ENCODE results near the gene VPS25. TPM values are rescaled to one million over a fixed set of nuclear protein-coding genes. Genes with fewer than 3 reads are reported as not detected.

VPS25 gene
- total RNA-seq, 4 donors from 2014 or later, result 78.6 to 93.6 (median 83.0) TPM

GRCh38 chr17:42775534-42776098 is 2.4 kb downstream of the VPS25 start:
- intact Hi-C loops (cut with DNase I), result no loop called here
- DNase-seq, result no peak
- Histone ChIP-seq H3K4me3 (no peak overlapping the region), H3K27me3 (peaks cover 0 to 6% (median under 1%) of the 10 kb centered on the region in 4 donors), H3K27ac (peak overlapping the region in 2 of 4 donors; percentile 19 to 23), H3K4me1 (peaks cover 11 to 58% (median 16%) of the 10 kb centered on the region in 3 donors), H3K36me3 (peaks cover 6 to 53% (median 30%) of the 10 kb centered on the region in 3 donors), H3K9me3 (no peaks in the 10 kb centered on the region)
- whole genome bisulfite sequencing, 2 donors, result 59 to 72% methylated on average over 3 of the region's 3 CpGs
- TF ChIP-seq CTCF (IDR thresholded peaks at IDR 0.05), result no peak
- TF ChIP-seq POLR2A (IDR thresholded peaks at IDR 0.05), result no peak

GRCh38 chr17:42778570-42778969 is 5.3 kb downstream of the VPS25 start:
- H3K36me3 ChIP-seq, result peaks cover 6 to 54% (median 30%) of the 10 kb centered on the region in 3 donors
- no peak for DNase-seq
- peaks cover 0 to 35% (median 14%) of the 10 kb centered on the region in 4 donors for H3K27me3 ChIP-seq
- peaks cover 16 to 80% (median 18%) of the 10 kb centered on the region in 3 donors for H3K4me1 ChIP-seq
- no peaks in the 10 kb centered on the region for H3K9me3 ChIP-seq
- no peak for TF ChIP-seq POLR2A (IDR thresholded peaks at IDR 0.05)
- no peak for TF ChIP-seq CTCF (IDR thresholded peaks at IDR 0.05)
- H3K27ac ChIP-seq, result peak overlapping the region in 2 of 4 donors; percentile 46 to 65
- 86 to 95% methylated on average over 5 of the region's 5 CpGs for WGBS, 2 donors
- intact Hi-C loops (cut with DNase I), result no loop called here
- H3K4me3 ChIP-seq, result no peak overlapping the region

- Histone ChIP-seq H3K27me3 (peaks cover 0 to 44% (median 17%) of the 10 kb centered on the region in 4 donors), H3K36me3 (peaks cover 6 to 62% (median 30%) of the 10 kb centered on the region in 3 donors), H3K4me3 (no peak overlapping the region), H3K9me3 (no peaks in the 10 kb centered on the region), H3K4me1 (peaks cover 11 to 80% (median 15%) of the 10 kb centered on the region in 3 donors), H3K27ac (peak overlapping the region in 1 of 4 donors; percentile 46)
- intact Hi-C loops (cut with DNase I), result no loop called here
- 72 to 92% methylated on average over 1 to 2 of the region's 3 CpGs for WGBS, 2 donors
- no peak for TF ChIP-seq CTCF (IDR thresholded peaks at IDR 0.05)
- no peak for TF ChIP-seq POLR2A (IDR thresholded peaks at IDR 0.05)
- no peak for DNase-seq
These were observed 6.2 kb downstream of the VPS25 start for GRCh38 chr17:42779304-42779935.

GRCh38 chr17:42779936-42780850 is 6.9 kb downstream of the VPS25 start, which contains the start of gene WNK4:
Gene WNK4, plus strand, starts transcription at chr17:42780610. Its CDS starts 89 bp downstream, at chr17:42780699.
- WGBS, 2 donors, result 33 to 45% methylated on average over 5 to 14 of the region's 65 CpGs
- Histone ChIP-seq H3K4me1 (peaks cover 8 to 80% (median 13%) of the 10 kb centered on the region in 3 donors), H3K27ac (peak within 1 kb of the TSS in 3 of 4 donors; percentile 18 to 59 (median 57)), H3K36me3 (peaks cover 6 to 65% (median 30%) of the 10 kb centered on the region in 3 donors), H3K4me3 (peak within 1 kb of the TSS; percentile 26 to 65 (median 48)), H3K27me3 (peaks cover 0 to 52% (median 19%) of the 10 kb centered on the region in 4 donors), H3K9me3 (no peaks in the 10 kb centered on the region)
- intact Hi-C loops (cut with DNase I), result no loop called here
- TF ChIP-seq POLR2A (IDR thresholded peaks at IDR 0.05) (no peak), CTCF (IDR thresholded peaks at IDR 0.05) (no peak)
- no peak for DNase-seq
